Measurements from ENCODE around the gene WDR43.

Gene WDR43

GRCh38 chr2:28908172-28908571 lies 13.7 kb downstream of the WDR43 start:
- no peak for DNase-seq (ENCODE audit: low read depth in 4 of 4, low spot score in 1 of 4)

DNA sequence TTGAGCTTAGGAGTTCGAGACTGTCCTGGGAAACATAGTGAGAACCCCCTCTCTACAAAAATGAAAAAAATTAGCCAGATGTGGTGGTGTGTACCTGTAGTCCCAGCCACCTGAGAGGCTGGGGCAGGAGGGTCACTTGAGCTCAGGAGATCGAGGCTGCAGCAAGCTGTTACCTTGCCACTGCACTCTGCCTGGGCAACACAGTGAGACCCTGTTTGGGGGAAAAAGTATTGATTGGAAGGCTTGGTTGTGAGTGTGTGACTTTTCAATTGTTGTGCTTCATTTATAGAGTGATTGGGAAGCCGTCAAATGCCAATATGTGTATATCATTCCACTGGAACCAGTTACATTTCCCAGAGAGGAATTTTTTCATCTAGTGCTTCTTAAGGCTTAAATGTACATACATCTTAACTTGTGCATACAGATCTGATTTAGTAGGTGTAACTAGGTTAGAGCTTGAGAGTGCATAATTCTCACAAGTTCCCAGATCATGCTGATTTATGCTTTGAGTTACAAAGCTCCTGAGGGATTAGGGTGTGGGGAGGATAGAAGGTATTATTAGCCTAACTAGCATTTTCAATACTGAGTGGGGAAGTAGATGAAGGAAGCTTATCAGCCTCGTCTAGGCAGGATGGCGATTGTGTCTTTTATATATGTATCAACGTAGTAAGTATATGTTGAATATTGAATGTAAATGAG lies 15.3 kb downstream of the WDR43 start:
- no peak for DNase-seq (ENCODE audit: low read depth in 4 of 4, low spot score in 1 of 4)

DNA sequence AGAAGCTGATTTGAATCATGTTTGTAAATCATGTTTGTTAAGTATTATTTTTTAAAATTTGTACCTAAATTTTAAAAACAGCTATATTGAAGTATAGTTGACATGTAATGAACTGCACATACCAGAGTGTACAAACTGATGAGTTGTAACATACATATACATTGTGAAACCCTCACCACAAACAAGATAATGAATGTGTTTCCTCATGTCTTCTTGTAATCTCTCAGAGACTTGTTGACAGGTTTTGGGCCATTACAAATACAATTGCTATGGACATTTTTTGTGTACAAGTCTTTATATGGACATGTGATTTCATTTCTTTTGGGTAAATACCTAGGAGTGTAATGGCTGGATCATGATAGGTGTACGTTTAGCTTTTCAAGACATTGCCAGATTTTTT lies 21.5 kb downstream of the WDR43 start:
- no peak for DNase-seq (ENCODE audit: low read depth in 4 of 4, low spot score in 1 of 4)

GRCh38 chr2:28926847-28927246 lies 32.4 kb downstream of the WDR43 start:
- DNase-seq (ENCODE audit: low read depth in 4 of 4, low spot score in 1 of 4): no peak

GRCh38 chr2:28927469-28927868 lies 33.0 kb downstream of the WDR43 start:
- no peak for DNase-seq (ENCODE audit: low read depth in 4 of 4, low spot score in 1 of 4)

DNA sequence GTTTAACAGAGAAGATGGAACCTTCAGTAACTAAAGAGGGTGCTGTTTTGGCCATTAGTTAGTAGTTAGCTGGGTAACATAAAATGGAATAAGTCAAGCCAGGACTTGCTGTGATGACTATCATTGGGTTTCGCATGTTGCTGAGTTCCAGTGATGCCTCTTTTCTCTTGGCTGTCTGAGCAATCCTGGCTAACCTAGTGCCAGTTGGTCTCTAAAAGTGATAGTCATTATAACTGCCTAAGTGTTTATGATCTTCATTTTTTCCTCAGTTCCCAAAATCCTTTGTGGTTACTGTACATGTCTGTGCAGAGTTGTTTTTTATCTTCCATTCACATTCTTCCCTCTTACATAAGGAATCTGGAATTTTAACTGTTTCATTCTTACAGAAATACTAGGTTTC lies 33.4 kb downstream of the WDR43 start:
- no peak for DNase-seq (ENCODE audit: low read depth in 4 of 4, low spot score in 1 of 4)

DNA sequence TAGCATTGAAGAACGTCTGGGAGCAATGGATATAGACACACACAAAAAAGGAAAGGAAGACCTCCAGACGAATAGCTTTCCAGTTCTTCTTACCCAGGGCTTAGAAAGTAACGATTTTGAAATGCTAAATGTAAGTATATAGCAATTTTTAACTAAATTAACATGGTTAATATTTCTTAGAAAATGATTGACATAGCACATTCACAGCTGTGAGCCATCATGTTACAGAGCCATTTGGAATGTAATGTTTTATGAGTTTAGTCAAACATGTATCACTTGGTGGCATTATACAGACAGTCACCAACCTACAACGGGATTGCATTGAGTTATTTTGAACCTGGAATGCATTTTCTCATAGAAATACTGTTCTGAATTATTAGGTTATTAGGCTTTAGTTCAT lies 35.1 kb downstream of the WDR43 start:
- DNase-seq (ENCODE audit: low read depth in 4 of 4, low spot score in 1 of 4): no peak

DNA sequence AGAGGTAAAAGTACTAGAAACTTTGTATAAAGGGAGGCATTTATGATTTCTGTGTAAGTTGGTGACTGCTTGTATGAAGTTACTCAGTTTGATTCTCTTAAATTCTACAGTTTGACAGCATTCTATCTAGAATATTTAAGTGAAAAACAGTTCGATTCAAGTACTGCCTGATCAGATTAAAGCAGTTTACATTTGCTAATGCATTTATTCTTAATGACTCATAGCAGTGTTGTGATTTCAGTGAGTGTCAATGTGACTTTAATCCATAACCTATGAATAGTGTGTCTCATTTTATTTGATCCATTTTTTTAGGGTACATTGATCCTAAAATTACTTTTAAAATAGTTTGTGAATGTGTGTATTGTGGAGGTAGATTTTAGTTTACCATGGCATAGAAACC lies 35.7 kb downstream of the WDR43 start:
- DNase-seq (ENCODE audit: low read depth in 4 of 4, low spot score in 1 of 4): no peak

DNA sequence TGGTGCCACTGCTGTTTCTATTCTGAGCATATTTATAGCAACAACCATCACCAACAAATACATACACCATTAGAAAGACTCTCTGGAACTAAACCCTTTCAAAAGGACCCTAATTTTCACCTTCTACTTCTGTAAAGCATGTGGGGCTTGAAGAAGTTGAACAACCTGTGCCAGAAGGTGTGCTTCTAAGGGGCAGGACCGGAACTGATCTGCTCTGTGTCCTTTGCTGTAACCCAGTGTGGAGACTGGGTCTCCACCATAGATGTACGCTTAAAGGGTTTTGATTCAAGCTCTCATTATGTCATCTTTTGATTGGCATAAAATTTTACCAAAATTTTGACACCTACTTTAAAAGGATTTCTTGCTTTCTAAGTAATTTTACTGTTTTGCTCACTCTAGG lies 40.3 kb downstream of the WDR43 start:
- DNase-seq (ENCODE audit: low read depth in 4 of 4, low spot score in 1 of 4): no peak

GRCh38 chr2:28941008-28941407 lies 46.5 kb downstream of the WDR43 start:
- DNase-seq (ENCODE audit: low read depth in 4 of 4, low spot score in 1 of 4): no peak

- no peak for DNase-seq (ENCODE audit: low read depth in 4 of 4, low spot score in 1 of 4)
These were observed 50.2 kb downstream of the WDR43 start for GRCh38 chr2:28944535-28945248.

DNA sequence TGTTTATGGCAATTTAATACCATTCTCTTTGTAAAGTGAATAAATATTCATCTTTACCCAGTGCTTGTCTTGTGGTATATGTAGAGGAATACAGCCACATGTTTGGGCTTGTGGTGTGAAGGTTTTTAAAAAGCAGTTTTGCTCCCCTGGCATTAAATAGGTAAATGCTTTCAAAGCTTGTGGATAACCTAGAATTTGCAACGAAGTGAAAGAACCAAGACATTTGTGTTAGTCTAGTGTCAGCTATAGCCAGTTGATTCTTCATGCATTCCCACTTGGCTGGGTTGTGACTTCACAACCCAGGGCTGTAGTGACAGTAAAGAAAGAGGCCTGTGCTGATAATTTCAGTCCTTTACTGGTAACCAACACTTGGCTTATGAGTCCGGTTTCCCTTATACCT lies 53.7 kb downstream of the WDR43 start:
- DNase-seq (ENCODE audit: low read depth in 4 of 4, low spot score in 1 of 4): no peak

- DNase-seq (ENCODE audit: low read depth in 4 of 4, low spot score in 1 of 4): no peak
These were observed 54.7 kb downstream of the WDR43 start for GRCh38 chr2:28949190-28949589.

DNA sequence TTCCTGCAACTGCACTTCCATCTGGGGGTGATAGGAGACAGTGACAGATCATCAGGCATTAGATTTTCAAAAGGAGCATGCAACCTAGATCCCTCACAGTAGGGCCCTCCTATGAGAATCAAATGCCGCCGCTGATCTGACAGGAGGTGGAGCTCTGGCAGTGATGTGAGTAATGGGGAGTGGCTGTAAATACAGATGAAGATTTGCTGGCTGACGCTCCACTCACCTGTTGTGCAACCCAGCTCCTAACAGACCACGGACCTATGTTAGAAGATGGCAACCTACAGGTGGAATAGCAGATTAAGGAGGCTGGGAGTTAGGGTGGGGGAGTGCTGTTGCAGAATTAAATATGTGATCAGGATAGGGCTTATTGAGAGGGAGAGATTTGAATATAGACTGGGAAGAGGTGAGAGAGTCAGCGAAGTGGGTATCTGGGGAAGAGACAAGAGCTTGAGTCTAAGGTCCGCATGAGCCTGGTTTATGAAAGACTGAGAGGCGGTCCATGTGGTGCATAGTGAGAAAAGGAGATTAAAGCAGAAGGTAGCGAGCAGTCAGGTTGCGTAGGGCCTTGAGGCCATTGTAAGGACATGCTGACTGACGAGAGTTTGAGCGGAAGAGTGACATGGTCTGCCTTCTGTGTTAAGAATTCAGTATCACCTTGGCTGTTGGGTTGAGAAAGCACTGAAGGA lies 55.3 kb downstream of the WDR43 start:
- DNase-seq (ENCODE audit: low read depth in 4 of 4, low spot score in 1 of 4): no peak

- DNase-seq (ENCODE audit: low read depth in 4 of 4, low spot score in 1 of 4): no peak
These were observed 56.6 kb downstream of the WDR43 start for GRCh38 chr2:28950941-28951630.

DNA sequence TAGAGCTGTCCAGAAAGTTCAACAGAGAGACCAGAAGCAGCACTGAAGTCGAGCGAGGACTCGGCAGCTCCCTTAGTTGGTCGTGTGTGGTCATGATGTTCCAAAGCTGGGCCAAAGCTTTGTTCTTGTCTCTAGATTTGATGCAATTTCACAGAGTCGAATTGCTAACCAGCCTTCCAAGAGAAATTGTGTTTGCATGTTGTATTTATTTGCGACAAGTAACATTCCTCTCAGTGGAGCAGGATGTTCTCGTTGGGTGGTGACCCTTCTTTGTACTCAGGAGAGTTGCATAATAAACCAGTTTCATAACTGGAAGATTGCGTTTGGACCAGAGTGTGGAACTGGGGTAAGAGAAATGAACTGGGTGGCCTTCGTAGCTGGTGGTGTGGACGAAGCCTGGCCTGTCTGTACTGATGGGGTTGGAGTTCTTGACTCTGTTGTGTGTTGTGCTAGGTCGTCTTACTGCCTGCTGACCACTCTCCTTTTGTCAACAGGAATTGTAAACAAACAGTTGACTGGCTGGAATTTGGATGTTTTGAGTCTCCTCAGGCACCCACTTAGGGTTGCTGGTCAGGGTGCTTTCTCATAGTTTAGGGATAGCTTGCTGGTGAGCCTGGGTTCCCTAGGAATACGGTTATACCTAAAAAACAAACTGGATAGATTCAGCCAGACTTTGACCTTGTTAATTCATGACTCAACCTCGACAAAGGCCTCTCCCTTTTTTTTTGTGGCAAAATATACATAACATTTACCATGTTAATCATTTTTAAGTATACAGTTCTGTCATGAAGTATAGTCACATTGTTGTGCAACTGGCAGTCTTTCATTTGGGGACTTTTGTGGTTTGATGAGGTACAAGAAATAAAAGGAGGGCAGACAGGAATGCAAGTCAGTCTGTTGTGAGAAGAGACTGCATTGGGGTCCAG lies 57.7 kb downstream of the WDR43 start:
- DNase-seq (ENCODE audit: low read depth in 4 of 4, low spot score in 1 of 4): no peak

DNA sequence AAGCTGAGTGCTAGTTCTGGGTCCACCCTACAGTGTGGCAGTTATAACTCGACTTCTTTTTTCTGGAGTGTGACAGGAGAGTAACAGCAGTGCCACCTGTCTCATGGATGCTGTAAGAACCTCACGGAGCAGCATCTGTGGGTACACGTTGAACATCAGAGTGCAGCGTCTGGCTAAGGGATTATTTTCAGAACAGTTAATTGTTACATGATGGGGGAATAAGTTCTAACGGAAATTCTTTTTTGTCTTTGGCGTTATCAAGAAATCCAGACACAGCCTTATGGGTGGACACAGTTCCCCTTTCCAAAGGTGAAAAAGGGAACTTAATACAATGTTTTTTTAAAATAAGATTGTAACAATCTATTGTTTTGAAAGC lies 58.4 kb downstream of the WDR43 start:
- no peak for DNase-seq (ENCODE audit: low read depth in 4 of 4, low spot score in 1 of 4)

- DNase-seq (ENCODE audit: low read depth in 4 of 4, low spot score in 1 of 4): no peak
These were observed 61.0 kb downstream of the WDR43 start for GRCh38 chr2:28955467-28955866.

DNA sequence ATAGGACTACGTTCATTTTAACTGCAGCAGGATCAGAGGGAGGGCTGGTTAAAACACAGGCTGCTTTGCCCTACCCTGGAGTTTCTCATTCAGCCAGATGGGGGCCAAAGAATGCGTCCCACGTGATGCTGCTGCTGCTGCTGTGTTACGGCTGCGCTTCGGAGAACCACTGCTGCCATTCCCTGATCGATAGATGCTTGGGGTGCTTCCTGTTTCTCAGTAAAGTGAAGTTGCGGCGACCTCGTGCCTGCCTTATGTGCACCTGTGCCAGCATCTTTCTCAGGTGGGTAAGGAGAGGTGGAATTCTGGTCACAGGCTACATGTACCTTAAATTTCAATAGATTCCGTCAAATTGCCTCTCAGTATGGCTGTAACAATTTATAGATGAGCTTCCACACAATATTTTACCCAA lies 62.0 kb downstream of the WDR43 start:
- DNase-seq (ENCODE audit: low read depth in 4 of 4, low spot score in 1 of 4): peak in 1 of 4 experiments; percentile 11

- DNase-seq (ENCODE audit: low read depth in 4 of 4, low spot score in 1 of 4): no peak
These were observed 62.4 kb downstream of the WDR43 start for GRCh38 chr2:28956890-28957289.

- no peak for DNase-seq (ENCODE audit: low read depth in 4 of 4, low spot score in 1 of 4)
These were observed 64.2 kb downstream of the WDR43 start for GRCh38 chr2:28958689-28959088.
